ENCODE results near the gene EXOSC6. TPM values are rescaled to one million over a fixed set of nuclear protein-coding genes. Genes with fewer than 3 reads are reported as not detected.
"Not testable (repeated sequence)": the region's sequence is repeated elsewhere in the genome, so short reads cannot be mapped to it uniquely, and the experiment has no call there.

EXOSC6 gene
- polyA plus RNA-seq, 1 donor from 2014 or later = 56.6 TPM

DNA sequence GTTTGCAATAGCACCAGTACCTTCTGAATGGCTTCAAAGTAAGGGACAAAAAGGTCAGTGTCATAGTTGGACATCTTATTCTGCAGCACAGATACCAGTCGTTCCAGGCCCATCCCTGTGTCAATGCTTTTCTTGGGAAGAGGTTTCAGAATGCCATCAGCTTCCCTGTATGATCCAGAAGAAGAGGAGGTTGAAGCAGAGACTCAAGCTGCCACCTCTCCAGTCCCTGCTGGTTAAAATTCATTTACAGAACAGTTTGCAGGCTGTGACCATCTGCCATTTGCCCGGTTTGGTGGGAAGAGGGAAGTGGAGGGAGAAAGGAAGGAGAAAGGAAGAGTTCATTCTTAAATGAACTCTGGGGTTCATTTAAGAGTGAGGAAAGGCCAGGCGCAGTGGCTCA, 18.4 kb upstream of the EXOSC6 start:
- no peak overlapping the region for H3K4me2 ChIP-seq (ENCODE audit: low read length)
- H3K27me3 ChIP-seq (ENCODE audit: insufficient read depth, low read depth, low read length) = no peaks in the 10 kb centered on the region
- H4K20me1 ChIP-seq (ENCODE audit: insufficient read depth) = no peaks in the 10 kb centered on the region
- no peak overlapping the region for H3K27ac ChIP-seq (ENCODE audit: low read length)
- no peaks in the 10 kb centered on the region for H3K9me3 ChIP-seq (ENCODE audit: low read length)
- H3K9me2 ChIP-seq (ENCODE audit: insufficient read depth, low read length) = no peaks in the 10 kb centered on the region
- no peak overlapping the region for H3K9ac ChIP-seq (ENCODE audit: low read length)
- no peaks in the 10 kb centered on the region for H3K36me3 ChIP-seq (ENCODE audit: insufficient read depth, low read length)
- TF ChIP-seq, protein P1, sequence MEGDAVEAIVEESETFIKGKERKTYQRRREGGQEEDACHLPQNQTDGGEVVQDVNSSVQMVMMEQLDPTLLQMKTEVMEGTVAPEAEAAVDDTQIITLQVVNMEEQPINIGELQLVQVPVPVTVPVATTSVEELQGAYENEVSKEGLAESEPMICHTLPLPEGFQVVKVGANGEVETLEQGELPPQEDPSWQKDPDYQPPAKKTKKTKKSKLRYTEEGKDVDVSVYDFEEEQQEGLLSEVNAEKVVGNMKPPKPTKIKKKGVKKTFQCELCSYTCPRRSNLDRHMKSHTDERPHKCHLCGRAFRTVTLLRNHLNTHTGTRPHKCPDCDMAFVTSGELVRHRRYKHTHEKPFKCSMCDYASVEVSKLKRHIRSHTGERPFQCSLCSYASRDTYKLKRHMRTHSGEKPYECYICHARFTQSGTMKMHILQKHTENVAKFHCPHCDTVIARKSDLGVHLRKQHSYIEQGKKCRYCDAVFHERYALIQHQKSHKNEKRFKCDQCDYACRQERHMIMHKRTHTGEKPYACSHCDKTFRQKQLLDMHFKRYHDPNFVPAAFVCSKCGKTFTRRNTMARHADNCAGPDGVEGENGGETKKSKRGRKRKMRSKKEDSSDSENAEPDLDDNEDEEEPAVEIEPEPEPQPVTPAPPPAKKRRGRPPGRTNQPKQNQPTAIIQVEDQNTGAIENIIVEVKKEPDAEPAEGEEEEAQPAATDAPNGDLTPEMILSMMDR (IDR thresholded peaks at IDR 0.05; ENCODE audit: poor library complexity, severe bottlenecking) = no peak
- TF ChIP-seq POLR2AphosphoS5 (IDR thresholded peaks at IDR 0.05) (no peak), MXI1 (conservative IDR thresholded peaks at IDR 0.05; ENCODE audit: poor library complexity, severe bottlenecking) (no peak), EP300 (conservative IDR thresholded peaks at IDR 0.05; ENCODE audit: poor library complexity, severe bottlenecking) (no peak), RAD21 (conservative IDR thresholded peaks at IDR 0.05) (no peak), EZH2 (IDR thresholded peaks at IDR 0.05; ENCODE audit: borderline replicate concordance, insufficient read depth, low read length, poor library complexity, severe bottlenecking) (no peak), TAF1 (IDR thresholded peaks at IDR 0.05; ENCODE audit: low read depth) (no peak), SMC3 (conservative IDR thresholded peaks at IDR 0.05; ENCODE audit: poor library complexity) (no peak)
- TF ChIP-seq, protein P2, sequence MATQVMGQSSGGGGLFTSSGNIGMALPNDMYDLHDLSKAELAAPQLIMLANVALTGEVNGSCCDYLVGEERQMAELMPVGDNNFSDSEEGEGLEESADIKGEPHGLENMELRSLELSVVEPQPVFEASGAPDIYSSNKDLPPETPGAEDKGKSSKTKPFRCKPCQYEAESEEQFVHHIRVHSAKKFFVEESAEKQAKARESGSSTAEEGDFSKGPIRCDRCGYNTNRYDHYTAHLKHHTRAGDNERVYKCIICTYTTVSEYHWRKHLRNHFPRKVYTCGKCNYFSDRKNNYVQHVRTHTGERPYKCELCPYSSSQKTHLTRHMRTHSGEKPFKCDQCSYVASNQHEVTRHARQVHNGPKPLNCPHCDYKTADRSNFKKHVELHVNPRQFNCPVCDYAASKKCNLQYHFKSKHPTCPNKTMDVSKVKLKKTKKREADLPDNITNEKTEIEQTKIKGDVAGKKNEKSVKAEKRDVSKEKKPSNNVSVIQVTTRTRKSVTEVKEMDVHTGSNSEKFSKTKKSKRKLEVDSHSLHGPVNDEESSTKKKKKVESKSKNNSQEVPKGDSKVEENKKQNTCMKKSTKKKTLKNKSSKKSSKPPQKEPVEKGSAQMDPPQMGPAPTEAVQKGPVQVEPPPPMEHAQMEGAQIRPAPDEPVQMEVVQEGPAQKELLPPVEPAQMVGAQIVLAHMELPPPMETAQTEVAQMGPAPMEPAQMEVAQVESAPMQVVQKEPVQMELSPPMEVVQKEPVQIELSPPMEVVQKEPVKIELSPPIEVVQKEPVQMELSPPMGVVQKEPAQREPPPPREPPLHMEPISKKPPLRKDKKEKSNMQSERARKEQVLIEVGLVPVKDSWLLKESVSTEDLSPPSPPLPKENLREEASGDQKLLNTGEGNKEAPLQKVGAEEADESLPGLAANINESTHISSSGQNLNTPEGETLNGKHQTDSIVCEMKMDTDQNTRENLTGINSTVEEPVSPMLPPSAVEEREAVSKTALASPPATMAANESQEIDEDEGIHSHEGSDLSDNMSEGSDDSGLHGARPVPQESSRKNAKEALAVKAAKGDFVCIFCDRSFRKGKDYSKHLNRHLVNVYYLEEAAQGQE (IDR thresholded peaks at IDR 0.05; ENCODE audit: borderline replicate concordance) = no peak
- no peaks in the 10 kb centered on the region for H3F3A ChIP-seq (ENCODE audit: insufficient read depth, low read length, poor library complexity, severe bottlenecking)
- H3K79me2 ChIP-seq (replicated peaks; ENCODE audit: insufficient read depth, low read length) = no peaks in the 10 kb centered on the region
- no peak overlapping the region for H2AFZ ChIP-seq (ENCODE audit: low read depth, low read length)
- H3K4me3 ChIP-seq (ENCODE audit: low read length) = no peak overlapping the region

DNA sequence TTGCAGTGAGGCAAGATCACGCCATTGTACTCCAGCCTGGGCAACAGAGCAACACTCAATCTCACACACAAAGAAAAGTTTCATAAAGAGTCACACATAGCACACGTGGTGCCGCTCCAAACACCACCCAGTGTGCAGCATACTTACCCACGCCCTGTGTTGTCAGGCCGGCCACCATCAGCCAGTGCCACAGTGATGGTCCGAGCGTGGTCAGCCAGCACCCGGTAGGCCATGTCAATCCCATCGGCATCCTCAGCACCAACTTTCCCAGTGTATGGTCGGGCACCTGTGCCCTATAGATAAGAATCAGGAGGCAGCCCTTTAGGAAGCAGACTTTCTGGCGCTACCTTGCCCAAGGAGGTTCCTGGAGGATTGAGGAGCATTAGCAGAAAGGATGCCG, 17.7 kb upstream of the EXOSC6 start:
- no peak overlapping the region for H3K9ac ChIP-seq (ENCODE audit: low read length)
- no peaks in the 10 kb centered on the region for H3K27me3 ChIP-seq (ENCODE audit: insufficient read depth, low read depth, low read length)
- H3K4me2 ChIP-seq (ENCODE audit: low read length) = no peak overlapping the region
- no peaks in the 10 kb centered on the region for H3K79me2 ChIP-seq (replicated peaks; ENCODE audit: insufficient read depth, low read length)
- no peaks in the 10 kb centered on the region for H3K9me3 ChIP-seq (ENCODE audit: low read length)
- no peak overlapping the region for H2AFZ ChIP-seq (ENCODE audit: low read depth, low read length)
- TF ChIP-seq, protein P1 (IDR thresholded peaks at IDR 0.05; ENCODE audit: poor library complexity, severe bottlenecking) = no peak
- TF ChIP-seq SMC3 (conservative IDR thresholded peaks at IDR 0.05; ENCODE audit: poor library complexity) (no peak), TAF1 (IDR thresholded peaks at IDR 0.05; ENCODE audit: low read depth) (no peak), EZH2 (IDR thresholded peaks at IDR 0.05; ENCODE audit: borderline replicate concordance, insufficient read depth, low read length, poor library complexity, severe bottlenecking) (no peak), POLR2AphosphoS5 (IDR thresholded peaks at IDR 0.05) (no peak), EP300 (conservative IDR thresholded peaks at IDR 0.05; ENCODE audit: poor library complexity, severe bottlenecking) (no peak), MXI1 (conservative IDR thresholded peaks at IDR 0.05; ENCODE audit: poor library complexity, severe bottlenecking) (no peak), RAD21 (conservative IDR thresholded peaks at IDR 0.05) (no peak)
- TF ChIP-seq, protein P2 (IDR thresholded peaks at IDR 0.05; ENCODE audit: borderline replicate concordance) = no peak
- H3K9me2 ChIP-seq (ENCODE audit: insufficient read depth, low read length) = no peaks in the 10 kb centered on the region
- no peaks in the 10 kb centered on the region for H3F3A ChIP-seq (ENCODE audit: insufficient read depth, low read length, poor library complexity, severe bottlenecking)
- no peaks in the 10 kb centered on the region for H3K36me3 ChIP-seq (ENCODE audit: insufficient read depth, low read length)
- H3K4me3 ChIP-seq (ENCODE audit: low read length) = no peak overlapping the region
- no peak overlapping the region for H3K27ac ChIP-seq (ENCODE audit: low read length)
- no peaks in the 10 kb centered on the region for H4K20me1 ChIP-seq (ENCODE audit: insufficient read depth)

DNA sequence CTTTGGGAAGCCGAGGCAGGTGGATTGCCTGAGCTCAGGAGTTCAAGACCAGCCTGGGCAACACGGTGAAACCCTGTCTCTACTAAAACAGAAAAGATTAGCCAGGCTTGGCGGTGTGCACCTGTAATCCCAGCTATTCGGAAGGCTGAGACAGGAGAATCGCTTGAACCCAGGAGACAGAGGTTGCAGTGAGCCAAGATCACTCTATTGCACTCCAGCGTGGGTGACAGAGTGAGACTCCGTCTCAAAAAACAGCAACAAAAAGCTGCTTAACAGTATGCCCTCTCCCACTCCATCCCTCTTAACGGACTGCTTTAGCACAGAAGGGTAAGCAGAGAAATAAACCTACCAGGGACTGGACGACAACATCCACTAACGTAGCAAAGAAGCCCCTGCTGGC, 16.2 kb upstream of the EXOSC6 start:
- H3K36me3 ChIP-seq (ENCODE audit: insufficient read depth, low read length); H3K79me2 ChIP-seq (replicated peaks; ENCODE audit: insufficient read depth, low read length); H3K4me3 ChIP-seq (ENCODE audit: low read length); H3K9me3 ChIP-seq (ENCODE audit: low read length); H3K9me2 ChIP-seq (ENCODE audit: insufficient read depth, low read length); H3K4me2 ChIP-seq (ENCODE audit: low read length); H3K27me3 ChIP-seq (ENCODE audit: insufficient read depth, low read depth, low read length); H3K27ac ChIP-seq (ENCODE audit: low read length); H3K9ac ChIP-seq (ENCODE audit: low read length); H4K20me1 ChIP-seq (ENCODE audit: insufficient read depth); H2AFZ ChIP-seq (ENCODE audit: low read depth, low read length); H3F3A ChIP-seq (ENCODE audit: insufficient read depth, low read length, poor library complexity, severe bottlenecking): not testable (repeated sequence)
